ENCODE data around the gene NTM. TPM values are rescaled to one million over a fixed set of nuclear protein-coding genes. Genes with fewer than 3 reads are reported as not detected.

Gene NTM
- total RNA-seq, 1 experiment from 2014 or later: 9.9 TPM

DNA sequence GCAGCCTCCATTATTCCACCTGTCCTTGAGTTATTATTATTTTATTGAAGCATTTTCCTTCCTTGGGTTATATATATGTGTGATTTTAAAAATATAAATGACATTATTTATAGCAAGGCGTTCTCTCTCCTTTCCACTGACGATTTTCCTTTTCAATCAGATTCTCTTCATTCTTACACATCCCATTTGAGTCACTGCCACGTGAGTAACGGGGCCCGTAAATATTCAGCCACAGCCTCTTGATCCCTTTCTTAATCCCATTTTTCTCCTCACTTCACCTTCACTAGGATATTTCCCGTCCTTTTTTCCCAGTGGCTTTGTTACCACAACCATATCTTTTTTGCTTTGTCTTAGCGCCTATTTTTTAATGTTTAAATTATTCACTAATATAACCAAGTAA, 396.2 kb downstream of the NTM start:
- no peak overlapping the region for H3K18ac ChIP-seq (ENCODE audit: insufficient read length, low read depth, low read length)
- H3K56ac ChIP-seq (ENCODE audit: insufficient read length, low read depth, low read length): no peak overlapping the region
- TF ChIP-seq, protein P1, sequence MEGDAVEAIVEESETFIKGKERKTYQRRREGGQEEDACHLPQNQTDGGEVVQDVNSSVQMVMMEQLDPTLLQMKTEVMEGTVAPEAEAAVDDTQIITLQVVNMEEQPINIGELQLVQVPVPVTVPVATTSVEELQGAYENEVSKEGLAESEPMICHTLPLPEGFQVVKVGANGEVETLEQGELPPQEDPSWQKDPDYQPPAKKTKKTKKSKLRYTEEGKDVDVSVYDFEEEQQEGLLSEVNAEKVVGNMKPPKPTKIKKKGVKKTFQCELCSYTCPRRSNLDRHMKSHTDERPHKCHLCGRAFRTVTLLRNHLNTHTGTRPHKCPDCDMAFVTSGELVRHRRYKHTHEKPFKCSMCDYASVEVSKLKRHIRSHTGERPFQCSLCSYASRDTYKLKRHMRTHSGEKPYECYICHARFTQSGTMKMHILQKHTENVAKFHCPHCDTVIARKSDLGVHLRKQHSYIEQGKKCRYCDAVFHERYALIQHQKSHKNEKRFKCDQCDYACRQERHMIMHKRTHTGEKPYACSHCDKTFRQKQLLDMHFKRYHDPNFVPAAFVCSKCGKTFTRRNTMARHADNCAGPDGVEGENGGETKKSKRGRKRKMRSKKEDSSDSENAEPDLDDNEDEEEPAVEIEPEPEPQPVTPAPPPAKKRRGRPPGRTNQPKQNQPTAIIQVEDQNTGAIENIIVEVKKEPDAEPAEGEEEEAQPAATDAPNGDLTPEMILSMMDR (conservative IDR thresholded peaks at IDR 0.05): no peak
- no peak overlapping the region for H3K23ac ChIP-seq (ENCODE audit: insufficient read length, low read depth, low read length)
- no peaks in the 10 kb centered on the region for H3K9me3 Mint-ChIP-seq
- H3K4me2 ChIP-seq (ENCODE audit: insufficient read depth, insufficient read length, low read length): no peak overlapping the region
- peaks cover 1% of the 10 kb centered on the region; the same call in 1 of the 2 replicates for H3K27me3 Mint-ChIP-seq (ENCODE audit: low read depth)
- no peak overlapping the region for H3K14ac ChIP-seq (ENCODE audit: insufficient read depth, low read length)
- no peak overlapping the region for H3T11ph ChIP-seq (ENCODE audit: low read length)
- no peak overlapping the region for H3K9ac ChIP-seq (ENCODE audit: extremely low read depth, insufficient read length, low read length)
- H2BK15ac ChIP-seq (ENCODE audit: low read depth, low read length): no peak overlapping the region
- H3K27me3 ChIP-seq (ENCODE audit: insufficient read depth, low read length): no peaks in the 10 kb centered on the region
- no peak overlapping the region for H3K4me3 Mint-ChIP-seq
- no peaks in the 10 kb centered on the region for H3K79me1 ChIP-seq (ENCODE audit: insufficient read depth, low read depth, low read length, poor library complexity, severe bottlenecking)
- H4K91ac ChIP-seq (ENCODE audit: insufficient read length, low read depth, low read length): no peak overlapping the region
- no peak overlapping the region for H3K27ac Mint-ChIP-seq
- no peak overlapping the region for H2BK5ac ChIP-seq (ENCODE audit: insufficient read length, low read length)
- H4K20me1 ChIP-seq (ENCODE audit: control insufficient read depth, insufficient read depth, insufficient read length): no peaks in the 10 kb centered on the region
- no peak overlapping the region for H4K5ac ChIP-seq (ENCODE audit: insufficient read length, low read depth, low read length)
- no peak overlapping the region for H4K8ac ChIP-seq (replicated peaks; ENCODE audit: insufficient read length, low read depth, low read length)
- WGBS (ENCODE audit: extremely low coverage, insufficient read length, low lambda C conversion rate): no CpG with 5 or more reads among the region's 7 CpGs
- H3K4me1 ChIP-seq (ENCODE audit: insufficient read depth, low read length): no peaks in the 10 kb centered on the region
- no peaks in the 10 kb centered on the region for H3K23me2 ChIP-seq (ENCODE audit: insufficient read length, low read depth, low read length, poor library complexity, severe bottlenecking)
- no peaks in the 10 kb centered on the region for H3K9me3 ChIP-seq (ENCODE audit: control insufficient read depth, low read depth, low read length)
- no peak overlapping the region for H2AFZ ChIP-seq (ENCODE audit: low read length)
- no peak overlapping the region for H2BK120ac ChIP-seq (ENCODE audit: low read depth, low read length, poor library complexity, severe bottlenecking)
- no peak overlapping the region for H2BK12ac ChIP-seq (ENCODE audit: insufficient read length, low read depth, low read length)
- no peak overlapping the region for H2BK20ac ChIP-seq (ENCODE audit: low read depth, low read length, poor library complexity, severe bottlenecking)
- H3K4ac ChIP-seq (ENCODE audit: low read depth, low read length): no peak overlapping the region
- H3K4me1 Mint-ChIP-seq: peaks cover 25% of the 10 kb centered on the region in 2 experiments
- no peak overlapping the region for H3K27ac ChIP-seq (ENCODE audit: insufficient read length, low read depth, low read length)
- DNase-seq: no peak
- no peaks in the 10 kb centered on the region for H3K79me2 ChIP-seq (ENCODE audit: insufficient read depth, low read length)
- no peaks in the 10 kb centered on the region for H3K36me3 Mint-ChIP-seq (ENCODE audit: insufficient read depth in 1 of 3, low read depth in 3 of 3)
- H2AK5ac ChIP-seq (ENCODE audit: insufficient read length, low read length): no peak overlapping the region
